SIG-M5 (cell line): ENCODE results near the gene FIG4.
"Not testable (repeated sequence)": the region's sequence is repeated elsewhere in the genome, so short reads cannot be mapped to it uniquely, and the experiment has no call there.

Source experiments
- DNase-seq: peaks from one replicate; lab custom pipeline; 2025; lab: John Stamatoyannopoulos, UW

Gene FIG4

DNA sequence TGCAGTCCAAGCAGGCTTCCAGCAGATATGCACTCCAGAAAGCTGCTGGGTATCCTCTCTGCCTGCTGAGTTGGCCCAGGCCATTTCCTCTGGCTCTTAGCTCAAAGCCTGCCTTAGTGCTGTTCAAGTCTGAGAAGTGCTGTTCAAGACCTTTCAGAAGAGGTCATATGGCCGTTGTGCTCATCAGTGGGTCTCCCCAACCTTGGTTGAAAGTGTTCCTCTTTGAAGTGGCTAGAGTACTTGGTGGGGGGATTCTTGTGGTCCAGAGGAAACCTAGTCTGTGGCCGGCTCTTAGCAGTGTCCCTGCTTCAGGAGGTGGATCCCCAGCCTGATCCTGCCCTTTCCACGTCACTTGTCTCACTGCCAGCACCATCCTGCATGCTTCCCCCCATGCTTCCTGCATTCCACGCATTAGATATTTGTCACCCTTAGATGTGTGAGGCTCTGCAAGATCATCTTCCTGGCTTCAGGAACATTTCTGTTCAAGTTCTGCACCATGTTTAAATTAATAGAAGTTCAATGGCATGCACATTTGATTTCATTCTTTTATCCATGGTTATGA, 105.0 kb downstream of the FIG4 start:
- no peak for DNase-seq

DNA sequence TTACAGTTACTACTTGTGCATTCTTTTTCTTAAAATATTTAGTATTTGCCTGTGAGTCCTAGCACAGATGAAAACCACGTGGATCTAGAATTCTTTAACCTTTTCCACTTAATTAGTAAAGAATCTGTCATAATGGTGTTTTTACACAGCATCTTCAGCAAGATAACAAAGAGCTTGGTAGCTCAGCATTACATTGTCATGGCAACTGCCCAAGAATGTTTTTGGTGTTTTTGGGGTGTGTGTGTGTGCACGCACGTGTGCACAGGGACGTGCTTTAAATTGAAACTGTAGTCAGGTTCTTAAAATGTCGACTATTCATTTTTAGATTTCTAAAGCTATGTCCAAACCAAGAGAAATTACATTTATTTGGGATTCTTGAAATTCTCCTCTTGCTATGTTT, 108.0 kb downstream of the FIG4 start:
- DNase-seq, result no peak

DNA sequence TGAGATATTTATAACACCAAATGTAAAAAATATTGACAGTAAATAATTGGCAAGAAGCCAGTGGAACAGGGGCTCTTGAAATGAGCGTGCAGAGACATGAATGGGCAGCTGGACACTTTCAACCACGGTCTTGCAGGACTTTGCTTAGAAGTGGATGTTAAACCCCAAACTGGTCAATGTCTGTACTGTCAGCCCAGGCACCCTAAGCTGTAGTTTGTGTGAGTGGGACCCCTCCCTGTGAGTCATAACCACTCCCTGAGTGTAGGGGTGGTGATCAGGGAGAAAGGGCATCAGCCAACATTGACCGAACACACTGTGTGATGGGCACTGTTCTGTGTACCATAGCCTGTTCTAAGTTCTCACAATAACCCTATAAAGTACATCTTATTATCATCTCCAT, 108.6 kb downstream of the FIG4 start:
- DNase-seq, result no peak

DNA sequence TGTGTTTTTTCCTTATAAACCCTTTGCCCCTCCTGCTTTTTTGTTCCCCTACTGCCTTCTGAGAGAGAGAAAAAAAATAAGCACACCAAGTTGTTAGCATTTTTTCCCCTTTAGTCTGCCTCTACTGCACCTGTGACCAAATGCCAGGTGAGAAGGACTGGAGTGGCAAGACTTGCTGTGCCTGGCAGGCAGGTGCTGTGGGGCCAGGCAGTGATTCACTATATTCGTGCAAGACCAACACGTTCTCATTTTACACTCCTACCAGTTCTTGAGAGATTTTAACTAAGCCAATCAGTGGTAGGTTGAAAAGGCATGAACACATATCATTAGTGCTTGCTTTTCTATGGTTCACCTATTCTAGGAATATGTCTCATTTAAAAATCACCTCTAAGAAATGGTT, 109.7 kb downstream of the FIG4 start:
- no peak for DNase-seq

DNA sequence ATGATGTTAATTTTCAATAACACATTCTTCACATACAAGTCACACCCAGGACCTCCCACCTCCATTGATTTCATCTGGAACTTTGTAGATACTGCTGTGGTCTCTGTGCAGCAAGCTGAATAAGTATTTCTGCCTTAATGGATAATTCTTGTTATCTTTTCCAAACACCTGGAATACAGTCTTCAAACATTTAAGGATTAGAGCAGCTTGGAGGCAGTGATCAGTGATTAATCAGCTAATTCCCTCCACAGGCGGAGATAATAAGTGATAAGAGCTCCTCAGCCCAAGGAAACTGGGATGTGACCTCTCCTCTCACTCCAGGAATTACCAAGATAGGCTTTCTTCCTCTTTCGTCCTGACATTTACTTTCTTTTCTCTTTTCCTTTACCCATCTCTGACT, 110.7 kb downstream of the FIG4 start:
- DNase-seq, result no peak

DNA sequence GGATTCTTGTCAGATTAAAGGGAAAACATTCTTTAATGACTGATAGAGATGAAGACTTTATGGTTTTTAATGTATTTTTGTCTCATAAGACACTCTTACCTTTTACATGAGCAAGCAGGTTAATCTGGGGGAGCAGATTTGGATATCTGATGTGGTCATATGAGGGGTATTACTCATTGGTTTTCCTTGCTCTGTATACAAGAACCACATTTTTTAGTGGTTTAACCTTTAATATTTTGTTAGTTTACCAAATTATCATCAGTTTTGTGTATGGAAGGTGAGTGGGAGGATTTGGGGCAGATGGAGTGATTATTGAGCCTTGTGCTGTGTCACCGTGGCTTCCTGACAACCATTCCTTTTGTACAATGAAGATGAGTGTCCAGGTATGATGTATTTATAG, 112.9 kb downstream of the FIG4 start:
- no peak for DNase-seq

DNA sequence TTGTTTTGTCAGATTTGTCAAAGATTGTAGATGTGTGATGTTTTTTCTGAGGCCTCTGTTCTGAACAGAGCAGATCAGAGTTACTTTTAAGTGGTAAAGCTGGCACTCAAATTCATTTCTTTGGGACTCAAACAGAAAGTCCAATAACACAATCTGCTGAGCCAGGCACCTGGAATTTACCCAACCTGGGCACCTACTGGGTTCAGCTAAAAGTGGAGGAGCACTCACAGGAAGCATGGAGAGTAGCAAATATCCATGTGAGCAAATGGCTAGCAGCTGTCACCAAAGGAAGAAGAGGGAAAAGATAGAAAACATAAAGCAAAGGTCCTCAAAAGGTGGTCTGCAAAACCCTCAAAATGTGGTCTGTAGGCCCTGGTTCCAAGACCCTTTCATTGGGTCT, 116.8 kb downstream of the FIG4 start:
- no peak for DNase-seq

DNA sequence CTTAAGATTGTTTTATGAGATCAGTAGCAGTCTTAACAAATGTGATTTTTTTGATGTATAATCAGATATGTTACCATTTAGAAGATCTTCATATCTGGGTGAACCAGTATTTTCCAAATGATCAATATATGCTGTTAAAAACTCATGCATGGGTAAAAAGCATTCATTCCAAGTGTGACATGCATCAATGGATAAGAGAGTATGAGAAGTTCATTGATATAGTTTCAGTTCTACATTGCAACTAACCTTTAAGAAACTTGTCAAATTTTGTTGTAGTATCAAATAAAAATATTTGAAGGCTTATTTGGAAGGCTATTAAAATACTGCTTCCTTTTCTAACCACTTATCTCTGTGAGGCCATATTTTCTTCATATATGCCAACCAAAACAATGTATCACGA, 117.7 kb downstream of the FIG4 start:
- DNase-seq, result no peak

DNA sequence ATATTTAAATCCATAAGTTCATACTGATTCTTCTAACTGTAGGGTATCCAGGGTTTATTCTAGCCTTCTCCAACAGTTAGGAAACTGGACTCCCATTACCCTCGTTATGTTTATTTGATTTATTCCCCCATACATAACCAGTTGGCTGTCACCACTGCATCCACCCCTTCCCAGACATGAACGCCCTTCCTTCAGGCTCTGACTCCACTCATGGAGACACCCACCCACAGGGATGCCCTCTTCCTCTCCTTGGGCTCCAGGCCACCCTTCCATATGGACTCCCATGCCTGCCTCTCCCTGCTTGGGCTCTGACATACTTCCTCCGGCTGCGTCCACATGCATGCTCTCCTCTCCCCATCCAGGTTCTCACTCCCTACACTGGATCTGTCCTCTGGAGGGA, 124.0 kb downstream of the FIG4 start:
- no peak for DNase-seq

DNA sequence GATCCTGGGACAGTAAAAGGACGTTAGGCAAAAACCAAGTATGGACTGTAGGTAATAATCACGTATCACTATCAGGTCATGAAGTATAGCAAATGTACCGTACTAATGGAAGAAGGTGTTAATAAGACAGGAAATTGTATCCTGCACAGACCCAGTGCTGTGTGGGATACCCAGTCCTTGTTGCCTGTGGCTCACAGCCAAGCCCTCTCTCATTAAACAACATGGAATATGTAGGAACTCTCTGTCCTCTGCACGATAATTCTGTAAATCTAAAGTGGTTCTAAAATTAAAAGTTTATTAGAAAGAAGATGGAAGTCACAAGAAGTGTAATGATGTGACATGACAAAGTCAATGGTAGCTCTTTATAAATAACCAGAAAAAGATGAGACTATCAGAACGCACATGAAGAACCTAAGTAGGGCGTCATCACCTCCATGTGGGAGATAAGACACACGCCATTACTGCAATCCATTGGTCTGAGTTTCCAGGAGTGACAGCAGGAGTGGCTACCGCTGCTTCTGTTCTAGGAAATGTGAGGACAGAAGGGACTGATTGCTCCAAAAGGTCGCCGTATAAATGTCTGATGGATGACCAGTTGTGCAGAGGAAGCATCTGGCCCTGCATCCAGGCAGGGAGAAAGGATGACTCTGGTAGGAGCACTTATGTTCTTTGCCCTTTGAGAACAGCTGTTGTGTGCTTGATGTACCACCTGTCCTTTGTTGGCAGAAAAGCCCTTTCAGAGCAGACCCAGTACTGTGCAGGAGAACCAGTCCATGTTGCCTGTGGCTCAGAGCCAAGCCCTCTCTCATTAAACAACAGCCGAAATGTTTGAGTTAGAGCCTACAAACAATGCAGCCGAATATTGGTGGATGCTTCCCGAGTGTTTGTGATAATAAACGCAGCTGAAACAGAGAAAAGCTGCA, 125.6 kb downstream of the FIG4 start:
- DNase-seq, result no peak

DNA sequence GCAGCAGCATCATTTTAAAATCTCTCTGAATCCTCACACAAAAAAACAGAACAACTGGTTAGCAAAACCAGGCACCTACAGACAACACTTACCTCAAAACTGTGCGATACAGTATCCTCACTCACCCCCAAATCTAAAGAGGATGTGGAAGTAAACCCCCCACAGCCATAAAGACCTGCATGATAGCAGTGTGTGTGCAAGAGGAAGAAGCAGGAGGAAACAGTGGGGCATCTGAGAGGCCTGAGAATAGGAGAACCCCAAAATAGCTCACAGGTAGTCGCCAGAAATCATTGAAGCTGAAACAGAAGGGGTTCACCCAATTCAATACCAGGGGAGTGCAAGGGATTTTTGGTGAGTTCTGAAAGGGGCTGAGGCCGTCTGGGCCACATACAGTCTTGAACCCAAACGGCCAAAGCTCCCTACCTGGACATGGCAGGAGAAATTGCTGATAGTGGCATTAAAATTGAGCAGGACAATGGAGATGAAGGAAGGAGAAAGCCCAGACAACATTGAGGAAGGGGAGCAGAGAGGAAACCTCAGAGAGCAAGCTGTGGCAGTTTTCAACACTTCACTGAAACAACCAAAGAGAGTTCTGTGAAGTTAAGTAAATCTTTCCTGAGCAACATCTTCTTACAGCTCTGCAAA, 129.7 kb downstream of the FIG4 start:
- DNase-seq, result no peak

DNA sequence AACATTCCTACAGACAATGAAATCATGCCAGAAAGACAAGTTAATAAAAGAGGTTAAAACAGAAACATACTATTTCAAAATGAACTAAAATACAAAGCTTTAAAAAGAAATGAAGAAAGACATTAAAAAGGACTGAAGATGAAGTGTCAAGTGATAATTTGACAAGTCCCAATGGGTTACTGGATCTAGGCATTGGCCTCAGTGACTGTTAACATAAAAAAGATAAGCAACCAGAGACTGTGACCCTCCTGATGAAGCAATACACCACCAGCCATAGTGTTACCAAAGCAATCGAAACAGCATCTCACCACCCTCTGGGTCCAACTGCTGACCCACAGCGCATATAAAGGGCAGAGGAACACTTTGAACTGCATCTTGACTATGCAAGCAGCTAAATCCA, 130.3 kb downstream of the FIG4 start:
- no peak for DNase-seq

DNA sequence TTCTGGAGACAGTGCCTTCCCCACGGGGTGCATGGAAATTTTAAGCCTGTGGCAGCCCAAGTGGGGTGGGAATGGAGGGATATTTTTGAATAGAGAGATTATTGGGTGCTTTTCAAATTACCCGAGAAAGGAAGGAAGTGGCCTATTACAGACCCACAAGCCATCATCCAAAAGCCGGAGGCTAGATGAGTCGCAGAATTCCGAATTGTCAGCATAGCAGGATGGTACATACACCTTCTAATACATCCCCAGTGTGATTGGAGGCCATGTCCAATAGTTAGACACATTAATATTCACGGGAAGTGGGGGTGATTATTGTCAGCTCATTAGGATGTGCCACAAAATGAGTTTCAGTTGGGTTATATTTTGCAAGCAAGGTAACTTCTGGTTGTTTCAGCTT, 133.0 kb downstream of the FIG4 start:
- DNase-seq, result no peak

DNA sequence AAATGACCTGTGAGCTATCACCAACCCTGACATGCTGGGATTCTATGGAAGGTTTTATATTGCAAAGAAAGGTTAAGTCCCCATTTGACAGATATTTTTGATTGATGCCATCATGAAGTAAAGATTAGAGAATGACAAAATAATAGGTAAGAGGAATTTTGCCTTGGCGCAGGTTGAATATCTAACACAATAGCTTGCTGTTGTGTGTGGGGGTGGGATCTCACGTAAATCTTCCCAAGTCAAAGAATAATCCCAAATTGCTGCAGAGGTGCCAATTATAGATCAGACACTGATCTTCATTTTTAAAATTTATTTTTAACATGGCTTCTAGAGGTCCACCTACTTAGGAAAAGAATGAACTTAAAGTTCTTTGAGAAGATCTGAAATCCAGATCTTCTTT, 135.5 kb downstream of the FIG4 start:
- no peak for DNase-seq

DNA sequence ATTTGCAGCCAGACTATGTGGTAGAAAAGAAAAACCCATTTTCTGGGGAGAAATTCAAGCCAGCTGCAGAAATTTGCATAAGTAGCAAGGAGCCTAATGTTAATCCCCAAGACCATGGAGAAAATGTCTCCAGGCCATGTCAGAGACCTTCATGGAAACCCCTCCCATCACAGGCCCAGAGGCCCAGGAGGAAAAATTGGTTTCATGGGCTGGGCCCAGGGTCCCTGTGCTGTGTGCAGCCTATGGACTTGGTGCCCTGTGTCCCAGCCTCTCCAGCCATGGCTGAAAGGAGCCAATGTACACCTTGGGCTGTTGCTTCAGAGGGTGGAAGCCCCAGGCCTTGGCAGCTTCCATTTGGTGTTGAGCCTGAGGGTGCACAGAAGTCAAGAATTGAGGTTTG, 140.3 kb downstream of the FIG4 start:
- DNase-seq, result not testable (repeated sequence)

DNA sequence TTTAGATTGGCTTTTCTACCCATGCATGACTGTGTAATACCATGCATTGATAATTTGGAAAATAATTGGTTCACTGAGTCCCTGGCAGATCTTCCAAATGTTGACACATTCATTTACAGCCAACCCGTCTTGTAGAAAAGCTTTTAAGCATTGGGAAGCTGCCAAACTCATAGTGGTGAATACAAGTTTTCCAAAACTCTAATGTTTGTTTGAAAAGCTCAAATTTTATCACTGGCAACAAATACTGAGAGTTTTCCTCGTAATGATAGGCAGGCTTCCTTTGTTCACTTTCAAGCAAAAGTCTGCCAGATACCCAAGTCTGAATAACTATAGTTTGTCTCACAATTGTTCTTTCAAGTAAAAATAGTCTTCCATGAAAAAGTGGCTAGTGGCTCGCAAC, 143.0 kb downstream of the FIG4 start:
- no peak for DNase-seq

DNA sequence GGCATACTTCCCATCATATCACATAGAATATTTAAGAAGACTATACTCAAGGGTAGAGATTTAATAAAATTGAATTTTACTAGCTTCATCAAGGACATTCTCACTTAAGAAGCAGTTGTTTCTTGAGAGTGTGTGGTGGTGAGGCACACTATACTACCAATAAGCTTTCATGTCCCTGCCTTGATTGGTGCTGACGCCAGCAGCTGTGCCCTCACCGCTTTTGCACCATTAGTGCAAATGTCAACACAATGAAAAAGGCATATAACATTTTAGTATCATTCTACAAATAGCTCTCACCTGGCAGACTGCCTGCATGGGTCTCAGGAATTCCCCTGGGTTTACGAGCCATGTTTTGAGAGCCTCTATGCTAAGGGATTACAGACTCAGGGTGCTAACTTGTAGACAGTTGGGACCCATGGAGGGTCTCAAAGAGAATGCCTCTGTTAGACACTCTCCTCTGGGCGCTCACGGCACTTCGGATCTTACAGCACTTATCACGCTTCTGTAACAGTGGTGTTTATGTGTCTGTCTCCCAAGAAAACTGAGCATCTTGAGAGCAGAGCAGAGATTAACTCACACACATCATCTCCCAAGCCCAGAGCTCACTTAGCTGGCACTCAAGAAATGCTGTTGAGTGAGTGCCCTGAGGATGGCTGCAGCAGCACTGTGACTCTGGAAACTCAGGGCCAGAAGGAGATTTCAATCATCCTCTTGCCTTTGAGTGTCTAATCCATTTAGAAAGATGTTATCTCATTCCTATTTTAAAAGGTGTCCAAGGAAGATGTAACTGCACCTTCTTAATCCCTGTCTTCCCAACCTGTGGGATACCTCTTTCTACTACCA, 143.7 kb downstream of the FIG4 start:
- no peak for DNase-seq

DNA sequence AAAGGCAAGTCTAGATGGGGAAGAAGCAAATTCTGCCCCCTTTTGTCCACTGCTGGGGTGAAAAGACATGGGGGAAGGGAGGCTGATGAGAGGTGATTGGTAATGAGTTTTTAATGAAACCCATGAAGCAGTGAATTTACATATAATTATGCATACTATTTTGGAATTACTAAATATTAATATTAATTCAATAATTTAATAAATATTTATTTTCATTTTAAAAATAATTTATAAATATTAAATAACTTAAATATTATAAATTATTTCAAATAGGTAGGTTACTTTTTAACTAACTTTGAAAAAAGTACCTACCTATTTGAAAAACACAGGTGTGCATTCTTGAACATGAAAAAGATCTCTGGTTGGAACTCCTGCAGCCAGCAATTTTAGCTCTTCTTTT, 148.9 kb downstream of the FIG4 start:
- no peak for DNase-seq

DNA sequence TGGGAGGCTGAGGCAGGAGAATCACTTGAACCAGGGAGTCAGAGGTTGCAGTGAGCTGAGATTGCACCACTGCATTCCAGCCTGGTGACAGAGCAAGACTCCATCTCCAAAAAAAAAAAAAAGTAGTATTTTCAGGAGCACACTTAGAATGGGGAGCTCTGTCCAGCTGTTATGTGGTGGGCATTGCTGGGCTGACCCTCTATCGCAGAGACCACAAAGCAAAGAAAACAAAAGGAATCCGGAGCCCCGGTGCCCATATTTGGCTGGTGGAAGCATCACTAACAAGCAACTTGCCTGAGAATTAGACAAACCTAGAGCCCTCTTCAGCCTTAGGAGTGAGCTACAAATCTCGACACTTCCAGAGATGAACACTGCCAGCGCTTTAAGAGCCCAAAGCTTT, 149.7 kb downstream of the FIG4 start:
- no peak for DNase-seq

DNA sequence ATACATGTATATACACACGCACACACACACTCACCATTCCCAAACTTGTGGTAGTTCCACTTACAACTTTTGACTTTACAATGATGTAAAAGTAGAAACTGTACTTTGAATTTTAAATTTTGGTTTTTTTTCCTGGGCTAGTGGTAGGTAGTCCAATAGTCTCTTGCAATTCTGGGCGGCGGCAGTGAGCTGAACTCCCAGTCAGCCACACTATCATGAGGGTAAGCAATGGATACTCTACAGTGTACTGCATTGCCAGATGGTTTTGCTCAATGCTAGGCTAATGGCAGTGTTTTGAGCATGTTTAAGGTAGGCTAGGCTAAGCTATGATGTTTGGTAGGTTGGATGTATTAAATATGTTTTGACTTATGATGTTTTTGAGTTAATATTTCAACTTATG, 150.8 kb downstream of the FIG4 start:
- DNase-seq, result no peak

DNA sequence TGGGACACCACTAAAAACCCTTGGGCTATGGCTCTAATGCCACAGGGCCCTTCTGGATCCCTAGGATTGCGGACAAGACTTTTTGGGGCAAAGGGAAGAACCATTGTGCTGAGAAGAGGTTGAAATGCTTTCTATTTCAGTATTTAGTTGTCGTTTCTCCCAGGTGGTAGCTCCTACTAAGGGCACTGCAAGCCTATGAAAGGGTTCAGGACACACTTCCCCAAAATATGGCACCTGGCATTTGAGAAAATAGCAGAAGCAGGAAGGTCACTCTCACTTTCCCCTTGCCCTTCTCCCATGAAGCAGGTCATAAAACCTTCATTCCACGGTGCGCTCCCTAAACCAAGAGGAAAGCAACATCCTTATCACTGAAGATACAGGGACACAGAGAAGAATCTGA, 161.6 kb downstream of the FIG4 start:
- DNase-seq, result no peak

DNA sequence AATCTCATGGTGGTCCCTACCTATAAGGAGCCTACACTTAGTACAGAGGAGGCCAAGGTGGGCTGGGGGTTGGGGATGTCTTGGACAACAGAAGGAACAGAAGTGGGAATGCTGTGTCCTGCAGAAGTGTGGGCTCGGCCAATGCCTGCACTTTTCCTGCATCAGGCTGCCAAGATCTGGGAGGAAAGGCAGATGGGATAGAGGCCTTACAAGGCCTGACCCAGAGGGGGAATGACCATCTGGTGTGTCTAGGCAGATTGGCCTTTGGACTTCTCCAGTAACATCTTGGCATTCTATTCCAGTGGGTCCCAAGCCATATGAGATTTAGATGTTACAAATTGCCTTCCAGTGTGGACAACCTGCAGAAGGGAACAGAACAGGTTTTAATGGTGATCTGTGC, 162.3 kb downstream of the FIG4 start:
- no peak for DNase-seq

DNA sequence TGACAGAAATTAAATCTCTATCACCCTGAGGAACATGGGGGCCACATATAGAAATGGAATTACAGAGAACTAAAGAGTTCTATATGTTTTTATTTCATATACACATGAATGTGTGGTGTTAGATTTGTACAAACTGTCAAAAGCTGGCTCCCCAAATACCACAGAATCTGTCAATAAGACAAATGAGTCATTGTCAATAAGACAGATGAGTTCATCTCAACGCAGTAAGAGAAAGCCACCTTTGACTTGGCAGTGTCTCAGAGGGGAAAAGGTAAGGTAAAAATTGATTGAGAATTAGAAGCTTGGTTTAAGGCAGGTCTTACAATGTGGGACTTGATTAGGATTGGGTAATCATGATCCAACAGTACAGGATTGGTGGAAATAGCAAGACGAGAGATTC, 162.9 kb downstream of the FIG4 start:
- no peak for DNase-seq
